LNCaP clone FGC (cell line): ENCODE data around the gene ARHGAP29.

Source experiments
- DNase-seq: peaks from one replicate; pipeline ENCODE4 v3.0.0-alpha.2; 2011; ENCODE audit warnings: low read depth
- H3K4me3 ChIP-seq: 2 replicates; pipeline ENCODE4 v1.5.1; 2011; ENCODE audit warnings: mild to moderate bottlenecking, low read depth, low read length, control low read depth
- TF ChIP-seq, protein P1 (sequence below): IDR thresholded peaks from 2 replicates; pipeline ENCODE4 v1.5.1; 2012; ENCODE audit warnings: mild to moderate bottlenecking; ENCODE audit not compliant: control insufficient read depth, insufficient read depth; ENCODE audit errors: extremely low read depth

ARHGAP29 gene

DNA sequence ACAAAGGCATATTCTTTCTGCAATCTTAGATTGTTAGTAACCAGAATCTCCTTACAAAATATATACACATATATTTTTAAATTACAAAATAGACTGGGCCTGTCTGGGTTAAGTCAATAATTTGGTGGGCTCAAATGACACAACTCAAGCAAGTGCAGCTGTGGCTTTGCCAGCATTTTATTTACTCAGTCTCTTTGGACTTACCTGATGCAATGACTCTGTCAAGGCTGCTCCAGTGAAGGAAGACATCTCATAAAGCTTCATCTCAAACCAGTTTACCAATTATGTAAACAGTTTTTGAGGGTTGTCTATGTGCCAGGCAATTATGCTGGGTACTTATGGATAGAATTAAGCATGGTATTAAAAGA is 93.6 kb downstream of the ARHGAP29 start:
- H3K4me3 ChIP-seq = no peak overlapping the region
- TF ChIP-seq, protein P1, sequence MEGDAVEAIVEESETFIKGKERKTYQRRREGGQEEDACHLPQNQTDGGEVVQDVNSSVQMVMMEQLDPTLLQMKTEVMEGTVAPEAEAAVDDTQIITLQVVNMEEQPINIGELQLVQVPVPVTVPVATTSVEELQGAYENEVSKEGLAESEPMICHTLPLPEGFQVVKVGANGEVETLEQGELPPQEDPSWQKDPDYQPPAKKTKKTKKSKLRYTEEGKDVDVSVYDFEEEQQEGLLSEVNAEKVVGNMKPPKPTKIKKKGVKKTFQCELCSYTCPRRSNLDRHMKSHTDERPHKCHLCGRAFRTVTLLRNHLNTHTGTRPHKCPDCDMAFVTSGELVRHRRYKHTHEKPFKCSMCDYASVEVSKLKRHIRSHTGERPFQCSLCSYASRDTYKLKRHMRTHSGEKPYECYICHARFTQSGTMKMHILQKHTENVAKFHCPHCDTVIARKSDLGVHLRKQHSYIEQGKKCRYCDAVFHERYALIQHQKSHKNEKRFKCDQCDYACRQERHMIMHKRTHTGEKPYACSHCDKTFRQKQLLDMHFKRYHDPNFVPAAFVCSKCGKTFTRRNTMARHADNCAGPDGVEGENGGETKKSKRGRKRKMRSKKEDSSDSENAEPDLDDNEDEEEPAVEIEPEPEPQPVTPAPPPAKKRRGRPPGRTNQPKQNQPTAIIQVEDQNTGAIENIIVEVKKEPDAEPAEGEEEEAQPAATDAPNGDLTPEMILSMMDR = no peak
- DNase-seq = peak; percentile 35

DNA sequence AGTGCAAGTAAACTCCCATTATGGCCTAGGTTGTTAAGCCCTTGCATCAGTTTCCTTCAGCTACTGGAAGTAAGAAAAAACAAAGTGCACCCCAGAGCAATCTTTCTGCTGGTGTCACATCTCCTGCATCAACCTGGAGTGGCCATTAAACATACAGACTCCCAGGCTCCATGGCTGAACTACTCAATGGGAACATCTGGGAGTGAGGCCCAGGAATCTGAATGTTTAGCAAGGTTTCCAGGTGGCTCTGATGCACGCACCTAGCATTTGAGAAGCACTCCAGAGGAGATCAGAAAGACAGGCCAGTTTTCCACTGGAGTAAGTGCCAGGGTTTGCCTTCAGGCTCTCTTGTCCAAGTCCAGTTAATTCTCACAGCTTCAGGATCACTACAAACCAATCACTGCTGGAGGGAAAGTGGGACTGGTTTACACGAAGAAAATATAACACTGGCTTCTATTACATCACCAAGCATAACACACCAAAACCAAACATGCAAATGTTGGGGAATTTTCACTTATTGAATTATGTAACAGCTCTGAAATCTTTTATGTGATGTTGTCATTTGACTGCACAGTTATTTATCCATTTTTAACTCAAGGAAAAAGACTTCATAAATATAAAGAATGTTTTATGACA is 94.1 kb downstream of the ARHGAP29 start:
- no peak overlapping the region for H3K4me3 ChIP-seq
- no peak for DNase-seq
- TF ChIP-seq, protein P1 = no peak

DNA sequence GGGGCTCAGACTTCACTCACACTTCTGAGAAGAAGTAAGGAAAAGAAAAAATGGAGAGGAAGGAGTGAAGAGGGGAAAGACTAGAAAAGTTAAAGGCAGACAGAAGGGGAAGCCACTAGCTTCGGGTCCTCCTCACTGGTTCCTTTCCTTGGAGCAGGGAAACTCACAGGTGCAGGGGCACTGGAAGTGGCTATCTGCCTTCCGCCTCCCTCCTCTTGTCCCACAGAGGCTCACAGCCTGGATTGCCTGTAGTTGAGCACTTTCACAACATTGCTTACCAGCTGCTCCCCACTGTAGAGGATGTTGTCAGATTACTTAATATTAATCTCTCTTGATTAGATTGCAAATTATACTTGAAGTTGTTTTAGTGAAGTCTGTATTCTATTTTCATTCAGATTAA is 94.8 kb downstream of the ARHGAP29 start:
- no peak overlapping the region for H3K4me3 ChIP-seq
- DNase-seq = no peak
- TF ChIP-seq, protein P1 = no peak

DNA sequence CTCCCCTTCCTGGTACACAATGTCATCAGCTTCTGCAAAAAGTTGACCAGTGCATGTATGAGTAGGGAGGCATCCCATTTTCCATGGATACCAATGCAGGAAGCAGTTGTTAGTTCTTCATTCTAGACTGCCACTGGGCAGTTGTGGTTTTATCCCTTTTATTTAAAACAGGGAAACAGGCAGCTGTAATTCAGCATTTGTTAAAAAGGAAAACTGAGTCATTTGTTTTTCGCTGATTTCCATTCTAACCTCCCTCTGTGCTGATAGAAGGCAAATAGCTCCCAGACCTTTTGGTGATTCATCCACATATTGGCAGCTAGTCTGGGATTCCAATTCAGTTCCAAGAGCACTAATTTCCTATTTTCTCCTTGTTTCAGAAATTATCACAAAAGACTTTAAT is 95.4 kb downstream of the ARHGAP29 start:
- TF ChIP-seq, protein P1 = no peak
- no peak overlapping the region for H3K4me3 ChIP-seq
- DNase-seq = no peak

GRCh38 chr1:94132111-94132510 is 105.3 kb downstream of the ARHGAP29 start:
- TF ChIP-seq, protein P1 = no peak
- no peak for DNase-seq
- H3K4me3 ChIP-seq = no peak overlapping the region

DNA sequence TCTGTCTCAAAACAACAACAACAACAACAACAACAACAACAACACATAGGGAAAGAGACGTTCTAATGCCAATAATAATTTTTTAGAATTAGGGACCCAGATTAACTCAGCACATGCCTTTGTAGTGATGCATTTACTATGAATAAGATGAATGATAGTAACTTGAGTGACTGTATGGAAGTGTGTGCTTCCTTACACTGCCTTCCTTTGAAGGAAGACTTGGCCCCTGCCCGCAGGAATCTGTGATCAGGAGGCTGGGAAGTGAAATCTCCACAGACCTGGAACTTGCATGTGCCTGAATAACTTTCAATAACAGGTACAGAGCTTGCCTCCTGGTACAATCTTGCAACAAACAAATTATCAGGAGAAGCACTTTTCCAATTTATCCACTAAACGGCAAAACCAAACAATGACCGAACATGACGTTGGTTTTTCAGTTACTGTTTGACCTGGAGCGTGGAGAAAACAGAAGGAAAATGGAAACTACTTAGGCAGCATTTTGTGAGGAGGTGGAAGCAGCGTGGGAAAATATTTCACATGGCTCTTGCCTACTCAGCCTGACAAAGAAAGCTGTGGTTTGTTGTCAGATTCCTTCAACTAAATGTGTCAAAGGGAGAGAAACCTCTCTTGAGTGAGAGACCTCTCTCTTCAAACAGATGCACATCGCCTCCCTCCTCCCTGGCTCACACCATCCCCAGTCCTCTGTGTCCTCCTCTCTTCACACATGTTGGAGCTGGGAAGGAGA is 106.4 kb downstream of the ARHGAP29 start:
- H3K4me3 ChIP-seq = no peak overlapping the region
- no peak for DNase-seq
- TF ChIP-seq, protein P1 = no peak
